HTERT RPE-1 (cell line): Measurements from ENCODE around the gene SRSF4.
"Not testable (repeated sequence)": the region's sequence is repeated elsewhere in the genome, so short reads cannot be mapped to it uniquely, and the experiment has no call there.

ENCODE experiments used
- in situ Hi-C: fragments of 300-500 bp; cut with MboI; formaldehyde crosslinking; loops from 4 replicates; pipeline ENCODE4 v1.14.3; 2020; ENCODE audit warnings: low sequenced_read_pairs

SRSF4 gene

GRCh38 chr1:29181413-29182225 lies at the start of gene SRSF4:
SRSF4 (minus strand) TSS chr1:29181900; CDS start chr1:29181752, 148 bp downstream.
- in situ Hi-C loops: loop anchor here (25.0 kb wide), 1 partner anchor 294 kb away; no protein-coding TSS in a partner anchor

GRCh38 chr1:29230553-29231378 lies 49.1 kb upstream of the SRSF4 start, which contains the start of gene MECR:
MECR (minus strand) TSS chr1:29230934; CDS start chr1:29230906, 28 bp downstream.
- in situ Hi-C loops: no loop called here

GRCh38 chr1:29230204-29230552 lies 48.5 kb upstream of the SRSF4 start:
- in situ Hi-C loops: no loop called here

- in situ Hi-C loops: no loop called here
These were observed 45.8 kb upstream of the SRSF4 start for GRCh38 chr1:29227511-29227910.

GRCh38 chr1:29225361-29225760 lies 43.7 kb upstream of the SRSF4 start:
- in situ Hi-C loops: no loop called here

GRCh38 chr1:29224356-29224837 lies 42.7 kb upstream of the SRSF4 start:
- in situ Hi-C loops: no loop called here

GRCh38 chr1:29223521-29223920 lies 41.8 kb upstream of the SRSF4 start:
- in situ Hi-C loops: no loop called here

GRCh38 chr1:29222686-29223085 lies 41.0 kb upstream of the SRSF4 start:
- in situ Hi-C loops: no loop called here

- in situ Hi-C loops: not testable (repeated sequence)
These were observed 40.6 kb upstream of the SRSF4 start for GRCh38 chr1:29222260-29222659.

GRCh38 chr1:29221296-29221695 lies 39.6 kb upstream of the SRSF4 start:
- in situ Hi-C loops: no loop called here

- in situ Hi-C loops: no loop called here
These were observed 36.5 kb upstream of the SRSF4 start for GRCh38 chr1:29218223-29218622.

- in situ Hi-C loops: no loop called here
These were observed 35.9 kb upstream of the SRSF4 start for GRCh38 chr1:29217633-29218032.

GRCh38 chr1:29213055-29213454 lies 31.4 kb upstream of the SRSF4 start:
- in situ Hi-C loops: no loop called here

- in situ Hi-C loops: no loop called here
These were observed 29.7 kb upstream of the SRSF4 start for GRCh38 chr1:29211086-29212030.

GRCh38 chr1:29210278-29211085 lies 28.8 kb upstream of the SRSF4 start:
- in situ Hi-C loops: no loop called here

- in situ Hi-C loops: no loop called here
These were observed 27.5 kb upstream of the SRSF4 start for GRCh38 chr1:29209173-29209572.

GRCh38 chr1:29208442-29208841 lies 26.7 kb upstream of the SRSF4 start:
- in situ Hi-C loops: no loop called here

- in situ Hi-C loops: no loop called here
These were observed 21.1 kb upstream of the SRSF4 start for GRCh38 chr1:29202584-29203340.

GRCh38 chr1:29202053-29202452 lies 20.4 kb upstream of the SRSF4 start:
- in situ Hi-C loops: no loop called here
